Mammary epithelial cell (primary cell): ENCODE measurements around the gene CEP57.

Experiments used
- CTCF ChIP-seq, 2 donors: IDR thresholded peaks in 1 of 2; conservative IDR thresholded peaks in 1 of 2; 2 replicates each; pipeline ENCODE4 v1.5.1; 2011 to 2012; ENCODE audit warnings: inconsistent platforms in 2 of 2, low read length in 2 of 2, mild to moderate bottlenecking in 2 of 2, control low read depth in 1 of 2, low read depth in 1 of 2; ENCODE audit not compliant: insufficient read depth in 1 of 2; ENCODE audit errors: extremely low read depth in 1 of 2
- EZH2 ChIP-seq: IDR thresholded peaks from 2 replicates; pipeline ENCODE4 v1.6.1; 2012; ENCODE audit warnings: low read length, inconsistent platforms, borderline replicate concordance

DNA sequence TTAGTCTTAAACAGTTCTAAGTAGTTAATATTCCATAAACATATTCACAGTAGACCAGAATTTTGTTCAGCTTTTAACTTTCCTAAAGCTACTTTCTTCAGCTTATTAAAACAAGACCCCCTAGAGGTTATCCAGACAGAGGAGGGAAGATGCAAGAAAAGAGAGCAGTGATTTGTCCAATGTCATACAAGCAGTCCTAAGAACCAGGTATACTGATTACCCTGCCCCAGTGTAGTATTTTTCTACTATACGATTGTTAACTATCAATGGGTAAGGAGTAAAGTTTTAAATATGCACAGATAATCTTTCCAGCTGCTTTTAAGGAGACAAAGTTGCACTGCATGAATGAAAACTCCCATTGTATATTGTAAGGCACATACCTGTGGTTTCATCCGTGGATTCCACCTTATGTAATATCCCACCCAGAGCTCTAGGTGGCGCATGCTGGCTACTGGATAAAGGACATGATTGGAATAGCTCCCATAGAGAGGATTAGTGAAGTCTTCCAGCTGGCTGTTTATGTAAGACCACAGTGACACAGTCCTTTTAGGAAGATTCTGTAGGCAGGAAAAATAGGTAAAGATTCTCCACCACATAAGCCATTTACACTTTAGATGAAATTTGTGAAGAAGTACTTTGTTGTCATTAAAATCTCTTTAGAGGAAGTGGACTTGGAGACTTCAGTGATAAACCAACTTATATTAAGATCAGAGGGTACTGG, 45.6 kb downstream of the CEP57 start:
- peak; percentile 93 to 98 for TF ChIP-seq CTCF (conservative IDR thresholded peaks at IDR 0.05 in 1 of 2, IDR thresholded peaks at IDR 0.05 in 1 of 2; ENCODE audit: extremely low read depth in 1 of 2, insufficient read depth in 1 of 2, low read depth in 1 of 2, low read length in 2 of 2)
- TF ChIP-seq EZH2, result no peak
